H1 (cell line): ENCODE results near the gene RMDN3. TPM values are rescaled to one million over a fixed set of nuclear protein-coding genes. Genes with fewer than 3 reads are reported as not detected.

Experiments used
- CTCF ChIA-PET: fragments of 300-600 bp; sonication (Branson Sonifier 250); formaldehyde crosslinking; loops from one replicate; lab custom pipeline; 2021; ENCODE audit not compliant: partially characterized antibody; lab: Charles Lee
- POLR2A ChIA-PET: fragments of 300-600 bp; sonication (Branson Sonifier 250); formaldehyde crosslinking; loops from one replicate; lab custom pipeline; 2021; ENCODE audit warnings: inconsistent platforms; ENCODE audit not compliant: partially characterized antibody; lab: Charles Lee
- DNase-seq, 2 experiments: peaks; one replicate each; pipeline versions ENCODE4 v3.0.0 to v3.0.0-alpha.2; 2010 to 2022; ENCODE audit warnings: low spot score in 2 of 2, low read depth in 1 of 2, mixed read lengths in 1 of 2
- FAIRE-seq: peaks from 2 replicates; lab custom pipeline; 2011; peaks lifted over from hg19 to GRCh38; lab: Jason Lieb, UNC
- H2AFZ ChIP-seq: 2 replicates; pipeline ENCODE4 v1.8.1; 2012; ENCODE audit warnings: low read length, inconsistent platforms
- H2AK5ac ChIP-seq: 2 replicates; pipeline ENCODE4 v1.6.1; 2013; ENCODE audit warnings: low read depth, low read length
- H2BK120ac ChIP-seq: replicated peaks from 2 replicates; pipeline ENCODE3; 2013; ENCODE audit warnings: low read depth, low read length, inconsistent platforms
- H2BK12ac ChIP-seq: 2 replicates; pipeline ENCODE4 v1.6.1; 2013; ENCODE audit warnings: low read depth, low read length
- H2BK15ac ChIP-seq: 2 replicates; pipeline ENCODE4 v1.6.1; 2013; ENCODE audit warnings: low read length
- H2BK20ac ChIP-seq: 2 replicates; pipeline ENCODE4 v1.6.1; 2013; ENCODE audit warnings: low read length
- H2BK5ac ChIP-seq: 2 replicates; pipeline ENCODE4 v1.6.1; 2013; ENCODE audit warnings: low read depth, low read length
- H3K14ac ChIP-seq: 2 replicates; pipeline ENCODE4 v1.6.1; 2013; ENCODE audit warnings: inconsistent platforms; ENCODE audit not compliant: insufficient read length
- H3K18ac ChIP-seq: 2 replicates; pipeline ENCODE4 v1.6.1; 2013; ENCODE audit warnings: low read length; ENCODE audit errors: extremely low read depth
- H3K23ac ChIP-seq: 2 replicates; pipeline ENCODE4 v1.6.1; 2013; ENCODE audit warnings: inconsistent platforms; ENCODE audit not compliant: insufficient read length
- H3K23me2 ChIP-seq: 2 replicates; pipeline ENCODE4 v1.6.1; 2013; ENCODE audit warnings: low read depth, low read length
- H3K27ac ChIP-seq: 2 replicates; pipeline ENCODE4 v1.6.1; 2011; ENCODE audit warnings: low read depth, low read length, inconsistent platforms
- H3K27me3 ChIP-seq, 4 experiments: replicated peaks in 1 of 4; 1 replicate in 1 of 4; 2 replicates in 3 of 4; pipeline versions ENCODE4 v1.6.1 to v1.8.1; 2011 to 2013; ENCODE audit warnings: low read length in 3 of 4, mild to moderate bottlenecking in 3 of 4, inconsistent platforms in 2 of 4, mixed read lengths in 2 of 4, moderate library complexity in 1 of 4; ENCODE audit not compliant: control insufficient read depth in 3 of 4, insufficient read depth in 3 of 4; ENCODE audit errors: extremely low read depth in 1 of 4
- H3K36me3 ChIP-seq, 4 experiments: 2 replicates each; pipeline versions ENCODE4 v1.6.1 to v1.8.1; 2011 to 2013; ENCODE audit warnings: mild to moderate bottlenecking in 4 of 4, low read length in 3 of 4, moderate library complexity in 2 of 4, control low read depth in 1 of 4, inconsistent platforms in 1 of 4; ENCODE audit not compliant: insufficient read depth in 4 of 4, control insufficient read depth in 2 of 4
- H3K4ac ChIP-seq: replicated peaks from 2 replicates; pipeline ENCODE3; 2013; ENCODE audit warnings: low read length, low read depth, mixed read lengths, inconsistent platforms; ENCODE audit not compliant: insufficient read length
- H3K4me1 ChIP-seq, 4 experiments: replicated peaks in 1 of 4; 1 replicate in 1 of 4; 2 replicates in 3 of 4; pipeline versions ENCODE4 v1.6.1 to v1.8.1; 2011 to 2013; ENCODE audit warnings: low read length in 3 of 4, inconsistent platforms in 2 of 4, mixed read lengths in 1 of 4; ENCODE audit not compliant: insufficient read depth in 4 of 4, control insufficient read depth in 3 of 4
- H3K4me2 ChIP-seq, 2 experiments: 2 replicates each; pipeline versions ENCODE4 v1.6.1 to v1.8.1; 2011 to 2013; ENCODE audit warnings: low read depth in 2 of 2, low read length in 2 of 2, control low read depth in 1 of 2, inconsistent platforms in 1 of 2, mild to moderate bottlenecking in 1 of 2; ENCODE audit not compliant: insufficient read depth in 1 of 2
- H3K4me3 ChIP-seq, 4 experiments: fragments of 200-600, 300-600 bp in 1 of 4; sonication (generic), shearing (Covaris generic), sonication (Bioruptor Twin) in 1 of 4; 2 replicates each; pipeline versions ENCODE4 v1.5.1 to v1.8.1; 2011 to 2016; ENCODE audit warnings: low read length in 4 of 4, low read depth in 3 of 4, control low read depth in 2 of 4, inconsistent platforms in 2 of 4, mild to moderate bottlenecking in 2 of 4, mixed read lengths in 1 of 4, moderate library complexity in 1 of 4; ENCODE audit not compliant: insufficient read depth in 2 of 4; ENCODE audit errors: extremely low read depth in 1 of 4
- H3K56ac ChIP-seq: replicated peaks from 2 replicates; pipeline ENCODE3; 2013; ENCODE audit warnings: low read depth, mild to moderate bottlenecking, mixed read lengths, low read length, inconsistent platforms; ENCODE audit not compliant: insufficient read length
- H3K79me1 ChIP-seq: 2 replicates; pipeline ENCODE4 v1.6.1; 2013; ENCODE audit warnings: low read depth, low read length, control low read depth
- H3K79me2 ChIP-seq, 2 experiments: 2 replicates each; pipeline versions ENCODE4 v1.6.1 to v1.8.1; 2012 to 2013; ENCODE audit warnings: low read length in 2 of 2, mild to moderate bottlenecking in 2 of 2, inconsistent platforms in 1 of 2; ENCODE audit not compliant: insufficient read depth in 2 of 2, control insufficient read depth in 1 of 2
- H3K9ac ChIP-seq, 4 experiments: replicated peaks in 1 of 4; 1 replicate in 1 of 4; 2 replicates in 3 of 4; pipeline versions ENCODE4 v1.6.1 to v1.8.1; 2011 to 2013; ENCODE audit warnings: low read depth in 3 of 4, low read length in 3 of 4, control low read depth in 2 of 4, mild to moderate bottlenecking in 2 of 4, moderate library complexity in 2 of 4, inconsistent platforms in 1 of 4; ENCODE audit errors: extremely low read depth in 1 of 4
- H3K9me3 ChIP-seq, 2 experiments: 2 replicates each; pipeline versions ENCODE4 v1.6.1 to v1.8.1; 2012 to 2013; ENCODE audit warnings: mild to moderate bottlenecking in 2 of 2, moderate library complexity in 2 of 2, control low read depth in 1 of 2, inconsistent platforms in 1 of 2, low read depth in 1 of 2, low read length in 1 of 2, mixed read lengths in 1 of 2; ENCODE audit not compliant: insufficient read depth in 2 of 2
- H4K20me1 ChIP-seq, 2 experiments: replicated peaks in 1 of 2; 2 replicates each; pipeline versions ENCODE3 to v1.8.1; 2011 to 2013; ENCODE audit warnings: inconsistent platforms in 2 of 2, low read length in 2 of 2, mild to moderate bottlenecking in 1 of 2; ENCODE audit not compliant: insufficient read depth in 2 of 2, control insufficient read depth in 1 of 2
- H4K5ac ChIP-seq: 2 replicates; pipeline ENCODE4 v1.6.1; 2013; ENCODE audit warnings: low read length, low read depth, mixed read lengths, inconsistent platforms; ENCODE audit not compliant: insufficient read length
- H4K8ac ChIP-seq: 2 replicates; pipeline ENCODE4 v1.8.0; 2013; ENCODE audit warnings: mild to moderate bottlenecking, moderate library complexity, low read length, inconsistent platforms; ENCODE audit not compliant: insufficient read depth; ENCODE audit errors: extremely low read depth
- H4K91ac ChIP-seq: replicated peaks from 2 replicates; pipeline ENCODE3; 2013; ENCODE audit warnings: low read length, mixed read lengths, inconsistent platforms; ENCODE audit not compliant: insufficient read length
- BCL11A ChIP-seq, 2 experiments: IDR thresholded peaks; one replicate each; pipeline ENCODE4 v1.6.1; 2011; ENCODE audit warnings: low read depth in 2 of 2, low read length in 2 of 2, mild to moderate bottlenecking in 2 of 2
- CTCF ChIP-seq, 3 experiments: IDR thresholded peaks; 1 replicate in 2 of 3; 2 replicates in 1 of 3; pipeline versions ENCODE4 v1.5.1 to v1.6.1; 2011; ENCODE audit warnings: low read length in 3 of 3, mild to moderate bottlenecking in 3 of 3, inconsistent platforms in 2 of 3, low read depth in 1 of 3, moderate library complexity in 1 of 3; ENCODE audit not compliant: insufficient read depth in 1 of 3; ENCODE audit errors: control extremely low read depth in 1 of 3
- EGR1 ChIP-seq: IDR thresholded peaks from 2 replicates; pipeline ENCODE4 v1.6.1; 2011; ENCODE audit warnings: low read depth, low read length, borderline replicate concordance
- EZH2 ChIP-seq: fragments of 200-600 bp; sonication (generic); IDR thresholded peaks from 2 replicates; pipeline ENCODE4 v1.7.1; 2012; ENCODE audit warnings: low read depth, mild to moderate bottlenecking, moderate library complexity, low read length, inconsistent platforms; ENCODE audit not compliant: severe bottlenecking
- RBBP5 ChIP-seq: IDR thresholded peaks from 2 replicates; pipeline ENCODE4 v1.7.1; 2012; ENCODE audit warnings: low read depth, mild to moderate bottlenecking, inconsistent platforms, low read length, moderate library complexity, borderline replicate concordance
- SP2 ChIP-seq: IDR thresholded peaks from 2 replicates; pipeline ENCODE4 v1.6.1; 2012; ENCODE audit warnings: mild to moderate bottlenecking, low read length, inconsistent platforms
- SP4 ChIP-seq: IDR thresholded peaks from 2 replicates; pipeline ENCODE4 v1.6.1; 2012; ENCODE audit warnings: low read length, inconsistent platforms
- TAF1 ChIP-seq: IDR thresholded peaks from 2 replicates; pipeline ENCODE4 v1.6.1; 2011; ENCODE audit warnings: mild to moderate bottlenecking, low read depth, low read length
- TAF7 ChIP-seq: optimal IDR thresholded peaks from 2 replicates; pipeline ENCODE3; 2011; ENCODE audit warnings: low read depth, mild to moderate bottlenecking, inconsistent platforms, low read length, moderate library complexity, borderline replicate concordance
- TCF12 ChIP-seq: IDR thresholded peaks from 2 replicates; pipeline ENCODE4 v1.6.1; 2011; ENCODE audit warnings: low read depth, mild to moderate bottlenecking, low read length
- TEAD4 ChIP-seq: IDR thresholded peaks from 2 replicates; pipeline ENCODE4 v1.6.1; 2012; ENCODE audit warnings: low read depth, low read length, inconsistent platforms, mixed read lengths
- ZNF274 ChIP-seq: IDR thresholded peaks from 2 replicates; pipeline ENCODE4 v1.7.0; 2012; ENCODE audit warnings: low read length, borderline replicate concordance; ENCODE audit errors: extremely low read depth
- WGBS, 2 experiments: shearing (Covaris generic) in 1 of 2; methylation state at CpG; one replicate each; pipeline versions ENCODE4 v1.1.6 to v1.1.7; 2013 to 2015; ENCODE audit warnings: low lambda C conversion rate in 2 of 2, mixed read lengths in 2 of 2, inconsistent platforms in 1 of 2, low coverage in 1 of 2, missing lambda C conversion rate in 1 of 2; ENCODE audit not compliant: insufficient replicate concordance in 2 of 2, insufficient coverage in 1 of 2, insufficient read length in 1 of 2; ENCODE audit errors: extremely low coverage in 1 of 2, missing lambda C conversion rate in 1 of 2; 5-methylcytosine and 5-hydroxymethylcytosine counted together
- polyA plus RNA-seq, 7 experiments: library from polyadenylated mRNA; depleted of rRNA in 3 of 7; stranded (reverse) in 5 of 7; unstranded in 2 of 7; fragments of >200 nt in 5 of 7; fragments of 200-250 nt in 2 of 7; gene quantifications; 1 replicate in 5 of 7; 2 replicates in 1 of 7; 4 replicates in 1 of 7; pipeline versions ENCODE4 v1.2.1 to v1.2.3, GENCODE V29; 2011 to 2013; ENCODE audit warnings: missing spikeins in 2 of 7, mixed read lengths in 2 of 7
- total RNA-seq: library from RNA; stranded (reverse); fragmentation: NEBNext Ultra II Directional; extraction: Animal tissue kit (Norgen Biotek cat#: 25700); gene quantifications from 2 replicates; pipeline ENCODE4 v1.2.1, GENCODE V29; 2021

The RMDN3 gene
- total and polyA plus RNA-seq, 2 of the 8 experiments (the other 6 are each of a cell fraction or from before 2014, with no cell fraction given) = 10.8 to 24.1 TPM

- Histone ChIP-seq H2BK120ac (no peak overlapping the region), H4K5ac (no peak overlapping the region), H3K27ac (no peak overlapping the region), H3K79me2 (peaks cover 0 to 8% of the 10 kb centered on the region in 2 experiments; a peak in 2 of 4 replicates), H3K9ac (no peak overlapping the region), H4K20me1 (peaks cover 0 to 1% of the 10 kb centered on the region in 2 experiments), H3K9me3 (no peaks in the 10 kb centered on the region), H3K23me2 (peaks cover 5% of the 10 kb centered on the region), H3K14ac (no peak overlapping the region), H3K4me2 (no peak overlapping the region), H3K4me3 (no peak overlapping the region), H3K4me1 (peaks cover 0 to 3% (median 1%) of the 10 kb centered on the region in 4 experiments; a peak in 1 of 7 replicates), H2BK15ac (no peak overlapping the region), H2BK5ac (no peak overlapping the region), H3K36me3 (no peaks in the 10 kb centered on the region), H2BK20ac (no peak overlapping the region), H4K8ac (no peak overlapping the region), H2BK12ac (no peak overlapping the region), H2AK5ac (no peak overlapping the region), H2AFZ (no peak overlapping the region), H3K4ac (no peak overlapping the region), H3K18ac (no peak overlapping the region), H3K56ac (no peak overlapping the region), H4K91ac (no peak overlapping the region), H3K27me3 (no peaks in the 10 kb centered on the region), H3K23ac (no peak overlapping the region), H3K79me1 (peaks cover 4% of the 10 kb centered on the region; the same call in 1 of the 2 replicates)
- WGBS, 2 experiments = 85% methylated on average over 4 of the region's 4 CpGs; no CpG with 5 or more reads in 1 of the 2 experiments
- no peak for FAIRE-seq
- POLR2A ChIA-PET = no interaction called here
- CTCF ChIA-PET = interaction anchor here (0.7 to 1.4 kb wide), 2 partner anchors 14 to 28 kb away, joined by 3 to 6 read pairs; no protein-coding TSS in a partner anchor
- DNase-seq = no peak
- no peak for TF ChIP-seq TEAD4
- TF ChIP-seq ZNF274 = no peak
- no peak for TF ChIP-seq EGR1
- TF ChIP-seq SP2 = no peak
- no peak for TF ChIP-seq TCF12
- TF ChIP-seq CTCF (IDR thresholded peaks at IDR 0.05; ENCODE audit: control extremely low read depth in 1 of 3, insufficient read depth in 1 of 3, low read depth in 1 of 3, low read length in 3 of 3) = no peak
- no peak for TF ChIP-seq RBBP5
- TF ChIP-seq TAF7 = no peak
- no peak for TF ChIP-seq TAF1
- no peak for TF ChIP-seq SP4
- no peak for TF ChIP-seq BCL11A (IDR thresholded peaks at IDR 0.05; ENCODE audit: low read depth in 2 of 2, low read length in 2 of 2)
- TF ChIP-seq EZH2 = no peak
Observed at GRCh38 chr15:40691737-40692136, 63.3 kb downstream of the RMDN3 start.
